Stomach (tissue), 4 donors: ENCODE data around the gene CADPS.

Source experiments
- CTCF ChIP-seq, 7 experiments: fragments of 450-650 bp in 4 of 7; fragments of 200-600 bp in 3 of 7; sonication (generic) in 3 of 7; IDR thresholded peaks; one replicate each; pipeline ENCODE4 v1.5.1; 2016 to 2019; ENCODE audit warnings: antibody characterized with exemption in 7 of 7, control low read depth in 2 of 7, mild to moderate bottlenecking in 1 of 7
- POLR2A ChIP-seq, 4 donors: fragments of 450-650 bp; IDR thresholded peaks; one replicate each; pipeline ENCODE4 v1.6.1; 2016; ENCODE audit warnings: antibody characterized with exemption in 4 of 4, control low read depth in 2 of 4, mild to moderate bottlenecking in 1 of 4, moderate library complexity in 1 of 4

GRCh38 chr3:62371720-62372591 is 503.3 kb downstream of the CADPS start:
- TF ChIP-seq CTCF (IDR thresholded peaks at IDR 0.05) = no peak
- TF ChIP-seq POLR2A (IDR thresholded peaks at IDR 0.05) = no peak
